ENCODE measurements around the gene MTTP.

MTTP gene

DNA sequence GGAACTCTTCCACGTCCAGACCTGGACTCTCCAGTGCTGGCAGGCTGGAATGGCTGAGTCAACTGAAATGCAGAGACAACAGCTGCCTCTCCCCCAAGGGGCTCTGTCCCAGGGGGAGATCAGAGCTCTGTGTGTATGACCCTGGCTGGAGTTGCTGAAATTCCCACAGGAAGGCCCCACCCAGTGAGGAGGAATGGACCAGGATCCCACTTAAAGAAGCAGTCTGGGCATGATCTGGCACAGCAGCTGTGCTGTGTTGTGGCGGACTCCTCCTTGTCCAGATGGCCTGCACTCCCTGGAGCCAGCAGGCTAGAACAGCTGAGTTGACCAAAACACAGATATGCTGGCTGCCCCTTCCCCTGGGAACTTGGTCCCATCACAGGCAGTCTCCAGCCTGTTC lies 38.4 kb upstream of the MTTP start:
- Histone ChIP-seq H3K9me2 (replicated peaks; ENCODE audit: low read depth, low read length) (no peaks in the 10 kb centered on the region), H2AFZ (ENCODE audit: low read length) (no peak overlapping the region), H3K9ac (ENCODE audit: low read depth, low read length, poor library complexity, severe bottlenecking) (no peak overlapping the region), H3K4me3 (ENCODE audit: low read length, poor library complexity, severe bottlenecking) (no peak overlapping the region), H3F3A (ENCODE audit: low read depth) (no peaks in the 10 kb centered on the region), H3K27me3 (ENCODE audit: insufficient read depth, low read length, poor library complexity, severe bottlenecking) (no peaks in the 10 kb centered on the region), H4K20me1 (ENCODE audit: insufficient read depth, low read length, poor library complexity, severe bottlenecking) (no peaks in the 10 kb centered on the region), H3K36me3 (ENCODE audit: insufficient read depth, low read length) (no peaks in the 10 kb centered on the region), H3K79me2 (ENCODE audit: insufficient read depth, low read length) (no peaks in the 10 kb centered on the region), H3K9me3 (ENCODE audit: insufficient read depth, low read depth, low read length) (no peaks in the 10 kb centered on the region), H3K4me2 (ENCODE audit: low read depth, low read length, poor library complexity, severe bottlenecking) (no peak overlapping the region), H3K4me1 (ENCODE audit: insufficient read depth, low read length, poor library complexity, severe bottlenecking) (no peaks in the 10 kb centered on the region)
- no peak for TF ChIP-seq EZH2phosphoT487 (IDR thresholded peaks at IDR 0.05; ENCODE audit: borderline replicate concordance)
- TF ChIP-seq, protein P1, sequence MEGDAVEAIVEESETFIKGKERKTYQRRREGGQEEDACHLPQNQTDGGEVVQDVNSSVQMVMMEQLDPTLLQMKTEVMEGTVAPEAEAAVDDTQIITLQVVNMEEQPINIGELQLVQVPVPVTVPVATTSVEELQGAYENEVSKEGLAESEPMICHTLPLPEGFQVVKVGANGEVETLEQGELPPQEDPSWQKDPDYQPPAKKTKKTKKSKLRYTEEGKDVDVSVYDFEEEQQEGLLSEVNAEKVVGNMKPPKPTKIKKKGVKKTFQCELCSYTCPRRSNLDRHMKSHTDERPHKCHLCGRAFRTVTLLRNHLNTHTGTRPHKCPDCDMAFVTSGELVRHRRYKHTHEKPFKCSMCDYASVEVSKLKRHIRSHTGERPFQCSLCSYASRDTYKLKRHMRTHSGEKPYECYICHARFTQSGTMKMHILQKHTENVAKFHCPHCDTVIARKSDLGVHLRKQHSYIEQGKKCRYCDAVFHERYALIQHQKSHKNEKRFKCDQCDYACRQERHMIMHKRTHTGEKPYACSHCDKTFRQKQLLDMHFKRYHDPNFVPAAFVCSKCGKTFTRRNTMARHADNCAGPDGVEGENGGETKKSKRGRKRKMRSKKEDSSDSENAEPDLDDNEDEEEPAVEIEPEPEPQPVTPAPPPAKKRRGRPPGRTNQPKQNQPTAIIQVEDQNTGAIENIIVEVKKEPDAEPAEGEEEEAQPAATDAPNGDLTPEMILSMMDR (conservative IDR thresholded peaks at IDR 0.05; ENCODE audit: low read length): no peak

- H3K4me3 ChIP-seq (ENCODE audit: low read length, poor library complexity, severe bottlenecking): no peak overlapping the region
- no peaks in the 10 kb centered on the region for H4K20me1 ChIP-seq (ENCODE audit: insufficient read depth, low read length, poor library complexity, severe bottlenecking)
- no peak overlapping the region for H2AFZ ChIP-seq (ENCODE audit: low read length)
- TF ChIP-seq, protein P1 (conservative IDR thresholded peaks at IDR 0.05; ENCODE audit: low read length): no peak
- TF ChIP-seq EZH2phosphoT487 (IDR thresholded peaks at IDR 0.05; ENCODE audit: borderline replicate concordance): no peak
- H3K27me3 ChIP-seq (ENCODE audit: insufficient read depth, low read length, poor library complexity, severe bottlenecking): no peaks in the 10 kb centered on the region
- H3K4me2 ChIP-seq (ENCODE audit: low read depth, low read length, poor library complexity, severe bottlenecking): no peak overlapping the region
- no peaks in the 10 kb centered on the region for H3F3A ChIP-seq (ENCODE audit: low read depth)
- H3K9ac ChIP-seq (ENCODE audit: low read depth, low read length, poor library complexity, severe bottlenecking): no peak overlapping the region
- H3K79me2 ChIP-seq (ENCODE audit: insufficient read depth, low read length): no peaks in the 10 kb centered on the region
- H3K36me3 ChIP-seq (ENCODE audit: insufficient read depth, low read length): no peaks in the 10 kb centered on the region
- no peaks in the 10 kb centered on the region for H3K9me2 ChIP-seq (replicated peaks; ENCODE audit: low read depth, low read length)
- no peaks in the 10 kb centered on the region for H3K4me1 ChIP-seq (ENCODE audit: insufficient read depth, low read length, poor library complexity, severe bottlenecking)
- no peaks in the 10 kb centered on the region for H3K9me3 ChIP-seq (ENCODE audit: insufficient read depth, low read depth, low read length)
These were observed 37.8 kb upstream of the MTTP start for GRCh38 chr4:99536848-99537247.

GRCh38 chr4:99537674-99538073 lies 37.0 kb upstream of the MTTP start:
- Histone ChIP-seq H3K79me2 (ENCODE audit: insufficient read depth, low read length) (no peaks in the 10 kb centered on the region), H3K4me1 (ENCODE audit: insufficient read depth, low read length, poor library complexity, severe bottlenecking) (no peaks in the 10 kb centered on the region), H3K4me3 (ENCODE audit: low read length, poor library complexity, severe bottlenecking) (no peak overlapping the region), H4K20me1 (ENCODE audit: insufficient read depth, low read length, poor library complexity, severe bottlenecking) (no peaks in the 10 kb centered on the region), H3K9ac (ENCODE audit: low read depth, low read length, poor library complexity, severe bottlenecking) (no peak overlapping the region), H3K4me2 (ENCODE audit: low read depth, low read length, poor library complexity, severe bottlenecking) (no peak overlapping the region), H2AFZ (ENCODE audit: low read length) (no peak overlapping the region), H3K9me2 (replicated peaks; ENCODE audit: low read depth, low read length) (no peaks in the 10 kb centered on the region), H3K36me3 (ENCODE audit: insufficient read depth, low read length) (no peaks in the 10 kb centered on the region), H3K9me3 (ENCODE audit: insufficient read depth, low read depth, low read length) (no peaks in the 10 kb centered on the region), H3F3A (ENCODE audit: low read depth) (no peaks in the 10 kb centered on the region), H3K27me3 (ENCODE audit: insufficient read depth, low read length, poor library complexity, severe bottlenecking) (no peaks in the 10 kb centered on the region)
- TF ChIP-seq EZH2phosphoT487 (IDR thresholded peaks at IDR 0.05; ENCODE audit: borderline replicate concordance): no peak
- TF ChIP-seq, protein P1 (conservative IDR thresholded peaks at IDR 0.05; ENCODE audit: low read length): no peak
